Lower lobe of right lung (tissue), 2 donors: ENCODE measurements around the gene INHBE. TPM values are rescaled to one million over a fixed set of nuclear protein-coding genes. Genes with fewer than 3 reads are reported as not detected.
"Not testable (repeated sequence)": the region's sequence is repeated elsewhere in the genome, so short reads cannot be mapped to it uniquely, and the experiment has no call there.

Source experiments
- ATAC-seq, 2 donors: fragments of 200-7000 bp; cut with Tn5 transposase; one replicate each; pipeline ENCODE4 v1.9.1; 2020 to 2022; ENCODE audit warnings: mild to moderate bottlenecking in 2 of 2, moderate library complexity in 2 of 2
- DNase-seq: peaks from one replicate; pipeline ENCODE4 v3.0.0-alpha.2; 2020
- H3K27ac ChIP-seq: fragments of 200-600 bp; one replicate; pipeline ENCODE4 v1.8.0; 2022
- H3K27me3 ChIP-seq: fragments of 200-600 bp; one replicate; pipeline ENCODE4 v1.8.0; 2022; ENCODE audit warnings: low read depth
- H3K36me3 ChIP-seq: fragments of 200-600 bp; one replicate; pipeline ENCODE4 v1.8.0; 2022; ENCODE audit warnings: mild to moderate bottlenecking
- H3K4me1 ChIP-seq: fragments of 200-600 bp; one replicate; pipeline ENCODE4 v1.8.0; 2022
- H3K4me3 ChIP-seq: fragments of 200-600 bp; one replicate; pipeline ENCODE4 v1.8.0; 2022; ENCODE audit warnings: mild to moderate bottlenecking
- H3K9me3 ChIP-seq: fragments of 200-600 bp; one replicate; pipeline ENCODE4 v1.8.0; 2022
- intact Hi-C: fragments of 100-400 bp; cut with DNase I; formaldehyde crosslinking; loops from one replicate; pipeline ENCODE4 v1.11.0; 2022
- total RNA-seq: library from RNA; stranded (reverse); fragmentation: NEBNext Ultra II Directional; extraction: Animal tissue kit (Norgen Biotek cat#: 25700); gene quantifications from one replicate; pipeline ENCODE4 v1.2.1, GENCODE V29; 2021
- TF ChIP-seq, protein P1 (sequence below): fragments of 200-600 bp; IDR thresholded peaks from one replicate; pipeline ENCODE4 v1.8.0; 2022; ENCODE audit warnings: antibody characterized with exemption, mild to moderate bottlenecking
- donor health status: DM: no; HTN: yes; CAD: no; lungs with severe emphysema.

Gene INHBE
- total RNA-seq, 1 donor from 2014 or later: not detected

DNA sequence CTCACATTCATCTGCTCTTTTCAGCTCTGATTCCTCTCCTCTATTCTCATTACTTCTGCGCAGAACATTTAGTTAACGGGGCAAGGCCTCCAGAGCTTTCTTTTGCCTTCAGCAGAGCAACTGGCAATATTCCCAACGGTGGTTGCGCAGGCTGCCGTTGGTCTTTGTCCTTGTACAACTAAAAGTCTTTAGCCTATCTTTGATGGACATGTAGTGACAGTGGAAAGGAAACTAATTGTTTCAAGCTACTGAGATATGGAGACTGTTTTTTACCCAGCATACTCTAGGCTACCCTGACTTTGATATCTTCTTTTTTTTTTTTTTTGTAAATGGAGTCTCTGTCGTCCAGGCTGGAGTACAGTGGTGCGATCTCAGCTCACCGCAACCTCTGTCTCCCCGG, 36.9 kb upstream of the INHBE start:
- H3K36me3 ChIP-seq: peaks cover 18% of the 10 kb centered on the region
- DNase-seq: no peak
- no peaks in the 10 kb centered on the region for H3K27me3 ChIP-seq
- intact Hi-C loops: no loop called here
- no peak for ATAC-seq
- H3K4me1 ChIP-seq: no peaks in the 10 kb centered on the region
- no peak overlapping the region for H3K27ac ChIP-seq
- TF ChIP-seq, protein P1, sequence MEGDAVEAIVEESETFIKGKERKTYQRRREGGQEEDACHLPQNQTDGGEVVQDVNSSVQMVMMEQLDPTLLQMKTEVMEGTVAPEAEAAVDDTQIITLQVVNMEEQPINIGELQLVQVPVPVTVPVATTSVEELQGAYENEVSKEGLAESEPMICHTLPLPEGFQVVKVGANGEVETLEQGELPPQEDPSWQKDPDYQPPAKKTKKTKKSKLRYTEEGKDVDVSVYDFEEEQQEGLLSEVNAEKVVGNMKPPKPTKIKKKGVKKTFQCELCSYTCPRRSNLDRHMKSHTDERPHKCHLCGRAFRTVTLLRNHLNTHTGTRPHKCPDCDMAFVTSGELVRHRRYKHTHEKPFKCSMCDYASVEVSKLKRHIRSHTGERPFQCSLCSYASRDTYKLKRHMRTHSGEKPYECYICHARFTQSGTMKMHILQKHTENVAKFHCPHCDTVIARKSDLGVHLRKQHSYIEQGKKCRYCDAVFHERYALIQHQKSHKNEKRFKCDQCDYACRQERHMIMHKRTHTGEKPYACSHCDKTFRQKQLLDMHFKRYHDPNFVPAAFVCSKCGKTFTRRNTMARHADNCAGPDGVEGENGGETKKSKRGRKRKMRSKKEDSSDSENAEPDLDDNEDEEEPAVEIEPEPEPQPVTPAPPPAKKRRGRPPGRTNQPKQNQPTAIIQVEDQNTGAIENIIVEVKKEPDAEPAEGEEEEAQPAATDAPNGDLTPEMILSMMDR: no peak
- no peak overlapping the region for H3K4me3 ChIP-seq
- no peaks in the 10 kb centered on the region for H3K9me3 ChIP-seq

DNA sequence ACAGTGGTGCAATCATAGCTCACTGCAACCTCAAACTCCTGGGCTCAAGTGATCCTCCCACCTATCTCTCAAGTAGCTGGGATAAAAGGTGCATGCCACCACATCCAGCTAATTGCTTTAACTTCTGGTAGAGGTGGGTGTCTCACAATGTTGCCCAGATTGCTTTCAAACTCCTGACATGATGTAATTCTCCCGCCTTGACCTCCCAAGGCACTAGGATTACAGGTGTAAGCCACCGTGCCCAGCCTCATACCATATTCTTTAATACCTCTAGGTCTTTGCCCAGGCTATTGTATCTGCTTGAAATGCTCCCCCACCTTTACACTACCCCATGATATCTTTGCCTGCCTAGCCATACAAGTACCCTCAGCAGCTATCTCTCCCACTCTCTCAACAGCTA, 35.6 kb upstream of the INHBE start:
- Histone ChIP-seq H3K27ac (no peak overlapping the region), H3K9me3 (no peaks in the 10 kb centered on the region), H3K27me3 (no peaks in the 10 kb centered on the region), H3K4me3 (no peak overlapping the region), H3K36me3 (peaks cover 24% of the 10 kb centered on the region), H3K4me1 (no peaks in the 10 kb centered on the region)
- ATAC-seq (no peak), DNase-seq (no peak)
- intact Hi-C loops: no loop called here
- TF ChIP-seq, protein P1: no peak

DNA sequence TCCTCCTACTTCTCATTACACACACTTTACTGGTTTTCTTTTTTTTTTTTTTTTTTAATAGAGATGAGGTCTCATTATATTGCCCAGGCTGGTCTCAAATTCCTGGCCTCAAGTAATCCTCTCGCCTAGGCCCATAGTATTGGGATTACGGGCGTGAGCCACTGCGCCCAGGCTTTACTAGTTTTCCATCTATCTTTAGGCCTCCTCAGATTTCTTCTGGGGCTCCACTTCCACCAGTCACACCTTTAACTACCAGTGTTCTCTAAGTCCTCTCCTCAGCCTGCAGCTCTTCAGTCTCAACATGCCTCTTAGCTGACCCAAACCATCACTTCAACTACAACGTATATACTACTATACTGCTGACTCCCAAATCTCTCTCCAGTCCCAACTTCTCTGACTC, 34.6 kb upstream of the INHBE start:
- TF ChIP-seq, protein P1: no peak
- no peaks in the 10 kb centered on the region for H3K4me1 ChIP-seq
- H3K27me3 ChIP-seq: no peaks in the 10 kb centered on the region
- no peak for ATAC-seq
- peaks cover 24% of the 10 kb centered on the region for H3K36me3 ChIP-seq
- DNase-seq: no peak
- intact Hi-C loops: no loop called here
- H3K27ac ChIP-seq: no peak overlapping the region
- H3K9me3 ChIP-seq: no peaks in the 10 kb centered on the region
- H3K4me3 ChIP-seq: no peak overlapping the region

DNA sequence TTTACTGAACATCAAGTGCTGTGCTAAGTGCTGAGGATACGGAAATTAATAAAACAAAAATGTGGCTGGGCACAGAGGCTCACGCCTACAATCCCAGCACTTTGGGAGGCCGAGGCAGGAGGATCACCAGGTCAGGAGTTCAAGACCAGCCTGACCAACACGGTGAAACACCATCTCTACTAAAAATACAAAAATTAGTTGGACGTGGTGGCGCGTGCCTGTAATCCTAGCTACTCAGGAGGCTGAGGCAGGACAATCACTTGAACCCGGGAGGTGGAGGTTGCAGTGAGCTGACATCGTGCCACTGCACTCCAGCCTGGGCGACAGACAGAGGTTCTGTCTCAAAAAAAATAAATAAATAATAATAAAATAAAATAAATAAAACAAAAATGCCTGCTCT, 28.2 kb upstream of the INHBE start:
- DNase-seq, H3K27me3 ChIP-seq, H3K27ac ChIP-seq, H3K9me3 ChIP-seq, intact Hi-C loops, H3K4me3 ChIP-seq, ATAC-seq: not testable (repeated sequence)
- Histone ChIP-seq H3K36me3 (peaks cover 21% of the 10 kb centered on the region), H3K4me1 (peaks cover 14% of the 10 kb centered on the region)

DNA sequence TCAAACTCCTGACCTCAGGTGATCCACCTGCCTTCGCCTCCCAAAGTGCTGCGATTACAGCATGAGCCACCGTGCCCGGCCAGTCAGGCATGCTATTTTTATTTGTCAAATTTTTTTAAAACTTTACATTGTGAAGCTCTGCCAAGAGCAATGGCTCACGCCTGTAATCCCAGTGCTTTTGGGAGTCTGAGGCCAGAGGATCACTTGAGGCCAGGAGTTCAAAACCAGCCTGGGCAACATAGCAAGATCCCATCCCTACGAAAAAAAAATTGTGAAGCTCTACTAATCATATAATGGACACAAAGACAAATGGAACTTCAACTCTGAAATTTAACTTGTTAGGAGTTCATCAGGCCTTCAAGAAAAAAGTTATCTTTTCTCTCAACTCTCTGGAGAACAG, 26.1 kb upstream of the INHBE start:
- H3K4me3 ChIP-seq: no peak overlapping the region
- H3K27me3 ChIP-seq: no peaks in the 10 kb centered on the region
- no peak for ATAC-seq
- no peak overlapping the region for H3K27ac ChIP-seq
- peaks cover 14% of the 10 kb centered on the region for H3K4me1 ChIP-seq
- H3K36me3 ChIP-seq: peaks cover 4% of the 10 kb centered on the region
- intact Hi-C loops: no loop called here
- no peaks in the 10 kb centered on the region for H3K9me3 ChIP-seq
- TF ChIP-seq, protein P1: no peak
- no peak for DNase-seq

DNA sequence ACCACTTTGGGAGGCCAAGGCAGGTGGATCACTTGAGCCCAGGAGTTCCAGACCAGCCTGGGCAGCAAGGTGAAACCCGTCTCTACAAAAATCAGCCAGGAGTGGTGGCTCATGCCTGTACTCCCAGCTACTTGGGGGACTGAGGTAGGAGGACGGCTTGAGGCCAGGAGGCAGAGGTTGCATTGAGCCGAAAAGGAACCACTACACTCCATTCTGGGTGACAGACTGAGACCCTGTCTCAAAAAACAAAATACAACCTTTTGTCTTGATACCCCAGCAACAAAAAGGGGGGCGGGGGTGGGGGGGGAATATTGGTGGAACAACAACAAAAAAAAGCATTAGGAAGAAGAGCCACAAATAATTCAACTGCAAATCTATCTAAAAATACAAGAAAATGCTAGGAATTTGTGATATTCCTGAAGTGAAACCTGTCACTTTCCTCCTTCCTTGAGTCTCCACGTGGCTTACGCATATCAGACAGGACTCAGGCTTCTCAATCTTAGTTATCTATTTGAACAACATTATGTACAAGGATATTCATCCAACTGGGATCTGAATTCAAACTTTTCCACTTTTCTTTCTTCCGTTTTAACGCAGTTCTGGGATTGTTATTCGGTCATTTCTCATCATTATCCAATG, 25.5 kb upstream of the INHBE start:
- Histone ChIP-seq H3K4me3 (peak overlapping the region; percentile 77), H3K27ac (peak overlapping the region; percentile 83), H3K4me1 (peaks cover 14% of the 10 kb centered on the region), H3K27me3 (no peaks in the 10 kb centered on the region), H3K36me3 (peaks cover 4% of the 10 kb centered on the region), H3K9me3 (no peaks in the 10 kb centered on the region)
- intact Hi-C loops: no loop called here
- DNase-seq (no peak), ATAC-seq (no peak)
- TF ChIP-seq, protein P1: no peak
